Prostate gland (tissue), 2 donors: ENCODE data around the gene RTN4RL1. TPM values are rescaled to one million over a fixed set of nuclear protein-coding genes. Genes with fewer than 3 reads are reported as not detected.

Experiments
- DNase-seq: peaks from one replicate; pipeline ENCODE4 v3.0.0-alpha.2; 2019; ENCODE audit warnings: low spot score
- H3K27ac ChIP-seq, 2 donors: fragments of 200-600 bp; sonication (generic); 2 replicates each; pipeline ENCODE4 v1.5.1; 2017 to 2019
- H3K27me3 ChIP-seq: fragments of 200-600 bp; sonication (generic); replicated peaks from 2 replicates; pipeline ENCODE4 v1.5.1; 2019; ENCODE audit not compliant: insufficient read depth
- H3K36me3 ChIP-seq, 2 donors: fragments of 200-600 bp; sonication (generic); 1 replicate in 1 of 2; 2 replicates in 1 of 2; pipeline versions ENCODE4 v1.5.1 to v1.8.1; 2017 to 2019
- H3K4me1 ChIP-seq: fragments of 200-600 bp; sonication (generic); replicated peaks from 2 replicates; pipeline ENCODE4 v1.5.1; 2019
- H3K4me3 ChIP-seq, 2 donors: fragments of 200-600 bp; sonication (generic); 2 replicates each; pipeline ENCODE4 v1.5.1; 2017 to 2019
- H3K9me3 ChIP-seq: fragments of 200-600 bp; sonication (generic); 2 replicates; pipeline ENCODE4 v1.5.1; 2017
- POLR2A ChIP-seq: fragments of 450-650 bp; IDR thresholded peaks from one replicate; pipeline ENCODE4 v1.6.1; 2016; ENCODE audit warnings: antibody characterized with exemption, mild to moderate bottlenecking
- POLR2AphosphoS5 ChIP-seq: sonication (generic); formaldehyde crosslinking; IDR thresholded peaks from one replicate; pipeline ENCODE4 v1.6.1; 2017; ENCODE audit warnings: antibody characterized with exemption
- whole genome bisulfite sequencing: methylation state at CpG from one replicate; pipeline ENCODE4 v1.1.5; 2018; 5-methylcytosine and 5-hydroxymethylcytosine counted together
- intact Hi-C: fragments of 100-400 bp; cut with DNase I; formaldehyde crosslinking; loops from one replicate; pipeline ENCODE4 v1.14.2; 2022
- total RNA-seq, 2 donors: library from RNA; depleted of rRNA; stranded (reverse); fragments of >200 nt; gene quantifications; one replicate each; pipeline ENCODE4 v1.1.0, GENCODE V29; 2016
- TF ChIP-seq, protein P1 (sequence below), 4 experiments: fragments of 200-600 bp in 2 of 4; fragments of 450-650 bp in 2 of 4; sonication (generic) in 2 of 4; IDR thresholded peaks; 1 replicate in 3 of 4; 2 replicates in 1 of 4; pipeline ENCODE4 v1.5.1; 2016 to 2019; ENCODE audit warnings: antibody characterized with exemption in 4 of 4, mild to moderate bottlenecking in 2 of 4, moderate library complexity in 2 of 4

Gene RTN4RL1
- total RNA-seq, 2 donors from 2014 or later = 8.3 to 21.5 TPM

DNA sequence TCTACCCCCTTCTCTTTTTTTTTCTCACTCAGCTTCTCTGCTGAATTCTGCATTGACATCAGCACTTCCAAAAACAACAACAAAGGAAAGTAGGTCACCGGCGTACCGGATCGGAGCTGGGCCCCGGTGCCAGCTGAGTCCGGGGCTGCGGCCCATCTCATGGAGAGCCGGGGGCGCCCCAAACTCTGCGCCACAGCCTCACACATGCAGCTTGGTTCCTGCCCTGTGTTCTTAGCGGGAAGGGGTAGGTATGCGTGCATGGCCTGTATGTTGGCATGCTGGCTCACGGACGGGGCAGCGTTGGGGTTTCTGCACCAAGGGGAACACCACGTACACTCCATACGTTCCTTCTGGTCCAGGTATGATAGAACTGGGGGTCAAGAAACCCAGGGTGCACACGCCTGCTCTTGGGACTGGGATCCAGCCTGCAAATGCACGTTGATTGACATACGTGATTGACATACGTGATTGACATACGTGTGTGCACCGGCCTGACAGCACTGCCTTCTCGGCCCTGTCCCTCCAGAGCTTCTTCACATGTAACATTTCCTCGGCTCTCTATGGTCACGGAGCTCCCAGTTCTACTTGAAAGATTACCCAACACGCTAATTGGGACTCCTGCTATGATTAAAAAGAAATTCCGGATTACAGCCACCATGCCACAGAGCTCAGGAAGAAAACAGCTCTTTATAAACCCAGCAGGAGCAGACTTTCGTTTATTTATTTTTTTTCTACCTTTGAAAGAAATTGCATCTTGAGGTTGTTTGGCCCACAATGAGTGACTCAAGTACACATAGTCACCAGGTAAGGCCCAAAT, 106.6 kb downstream of the RTN4RL1 start:
- Histone ChIP-seq H3K4me1 (no peaks in the 10 kb centered on the region), H3K36me3 (no peaks in the 10 kb centered on the region), H3K27ac (no peak overlapping the region), H3K9me3 (no peaks in the 10 kb centered on the region), H3K4me3 (no peak overlapping the region), H3K27me3 (no peaks in the 10 kb centered on the region)
- intact Hi-C loops = no loop called here
- TF ChIP-seq POLR2A = no peak
- no peak for TF ChIP-seq POLR2AphosphoS5
- TF ChIP-seq, protein P1, sequence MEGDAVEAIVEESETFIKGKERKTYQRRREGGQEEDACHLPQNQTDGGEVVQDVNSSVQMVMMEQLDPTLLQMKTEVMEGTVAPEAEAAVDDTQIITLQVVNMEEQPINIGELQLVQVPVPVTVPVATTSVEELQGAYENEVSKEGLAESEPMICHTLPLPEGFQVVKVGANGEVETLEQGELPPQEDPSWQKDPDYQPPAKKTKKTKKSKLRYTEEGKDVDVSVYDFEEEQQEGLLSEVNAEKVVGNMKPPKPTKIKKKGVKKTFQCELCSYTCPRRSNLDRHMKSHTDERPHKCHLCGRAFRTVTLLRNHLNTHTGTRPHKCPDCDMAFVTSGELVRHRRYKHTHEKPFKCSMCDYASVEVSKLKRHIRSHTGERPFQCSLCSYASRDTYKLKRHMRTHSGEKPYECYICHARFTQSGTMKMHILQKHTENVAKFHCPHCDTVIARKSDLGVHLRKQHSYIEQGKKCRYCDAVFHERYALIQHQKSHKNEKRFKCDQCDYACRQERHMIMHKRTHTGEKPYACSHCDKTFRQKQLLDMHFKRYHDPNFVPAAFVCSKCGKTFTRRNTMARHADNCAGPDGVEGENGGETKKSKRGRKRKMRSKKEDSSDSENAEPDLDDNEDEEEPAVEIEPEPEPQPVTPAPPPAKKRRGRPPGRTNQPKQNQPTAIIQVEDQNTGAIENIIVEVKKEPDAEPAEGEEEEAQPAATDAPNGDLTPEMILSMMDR (IDR thresholded peaks at IDR 0.05) = no peak
- 84% methylated on average over 29 of the region's 29 CpGs for WGBS
- DNase-seq = no peak

DNA sequence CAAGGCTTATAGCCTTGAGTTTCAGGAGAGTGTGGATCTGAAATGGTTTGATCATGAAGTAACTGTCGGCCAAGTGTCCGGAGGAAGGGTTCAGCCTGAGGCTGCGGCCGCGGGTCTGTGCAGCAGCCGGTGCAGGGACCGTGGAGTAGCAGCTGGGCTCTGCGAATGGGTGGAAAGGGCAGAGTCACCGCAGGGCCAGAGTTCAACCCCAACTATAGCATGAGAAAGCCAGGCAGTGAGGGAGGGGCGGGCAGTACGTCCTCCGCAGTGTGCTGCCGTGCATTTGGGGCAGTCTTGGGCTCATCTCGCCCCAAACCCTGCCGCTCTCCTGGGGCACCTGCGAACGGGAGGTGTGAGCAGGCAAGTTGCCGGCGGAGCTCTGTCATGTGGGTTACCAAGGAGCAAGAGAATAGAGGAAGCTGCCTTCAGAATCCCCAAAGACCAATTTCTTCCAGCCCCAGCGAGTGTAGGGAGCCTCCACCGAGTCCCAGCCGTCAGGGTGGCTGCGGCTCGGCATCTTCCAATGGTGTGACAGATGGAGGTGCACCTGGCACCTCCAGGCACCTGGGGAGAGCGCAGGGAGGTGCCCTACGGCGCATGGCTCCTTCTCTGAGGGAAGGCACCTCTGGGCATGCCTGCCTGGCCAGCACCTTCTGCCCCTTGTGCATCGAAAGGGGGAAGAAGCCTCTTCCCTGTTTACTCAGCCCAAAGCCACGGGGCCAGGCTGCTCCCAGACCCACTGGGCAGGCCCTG, 108.0 kb downstream of the RTN4RL1 start:
- Histone ChIP-seq H3K4me3 (no peak overlapping the region), H3K4me1 (no peaks in the 10 kb centered on the region), H3K27me3 (no peaks in the 10 kb centered on the region), H3K27ac (no peak overlapping the region), H3K36me3 (no peaks in the 10 kb centered on the region), H3K9me3 (no peaks in the 10 kb centered on the region)
- TF ChIP-seq, protein P1 (IDR thresholded peaks at IDR 0.05) = no peak
- TF ChIP-seq POLR2AphosphoS5 = no peak
- intact Hi-C loops = no loop called here
- no peak for DNase-seq
- 88% methylated on average over 25 of the region's 29 CpGs for WGBS

DNA sequence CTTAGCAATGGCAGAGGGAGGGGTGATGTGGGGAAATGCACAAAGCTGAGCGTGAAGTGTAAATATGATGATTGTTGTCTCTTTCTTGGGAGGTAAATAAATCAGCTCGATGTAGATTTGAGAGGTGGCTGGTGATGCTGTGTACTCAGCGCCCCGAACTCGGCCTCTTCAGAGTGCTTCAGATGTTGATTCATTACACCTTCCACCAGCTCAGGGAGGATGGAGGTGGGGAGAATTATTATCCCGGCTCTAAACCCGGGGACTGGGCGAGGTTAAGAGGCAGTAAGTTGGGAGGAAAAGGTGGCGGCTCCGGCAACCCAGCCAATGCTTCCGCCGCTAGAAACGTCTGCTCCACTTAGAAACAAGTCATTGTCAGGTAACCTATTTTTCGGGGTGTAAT, 108.8 kb downstream of the RTN4RL1 start:
- Histone ChIP-seq H3K27ac (no peak overlapping the region), H3K4me1 (no peaks in the 10 kb centered on the region), H3K36me3 (no peaks in the 10 kb centered on the region), H3K4me3 (no peak overlapping the region), H3K9me3 (no peaks in the 10 kb centered on the region), H3K27me3 (no peaks in the 10 kb centered on the region)
- intact Hi-C loops = no loop called here
- TF ChIP-seq POLR2AphosphoS5 (no peak), POLR2A (no peak)
- TF ChIP-seq, protein P1 (IDR thresholded peaks at IDR 0.05) = no peak
- WGBS = 76% methylated on average over 14 of the region's 14 CpGs
- no peak for DNase-seq

DNA sequence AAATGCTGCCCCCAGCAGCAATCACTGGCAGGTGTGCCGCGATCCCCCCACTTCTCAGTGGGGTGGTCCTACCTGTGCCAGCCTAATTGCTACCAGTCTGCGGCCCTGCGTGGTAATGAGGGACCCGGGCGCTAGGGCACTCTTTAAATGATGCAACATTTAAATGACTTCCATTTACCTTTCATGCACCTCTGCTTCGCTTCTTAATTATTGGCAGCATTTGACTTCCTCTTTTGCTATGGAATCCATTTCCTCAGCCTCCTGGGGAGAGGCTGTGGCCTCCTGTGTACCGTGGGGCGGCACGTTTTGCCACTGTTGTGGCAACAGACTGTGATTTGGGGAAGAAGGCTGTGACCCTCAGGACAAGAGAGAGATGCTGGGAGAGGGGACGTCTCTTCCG, 109.2 kb downstream of the RTN4RL1 start:
- 84% methylated on average over 12 of the region's 12 CpGs for WGBS
- no peaks in the 10 kb centered on the region for H3K36me3 ChIP-seq
- H3K9me3 ChIP-seq = no peaks in the 10 kb centered on the region
- DNase-seq = no peak
- no peaks in the 10 kb centered on the region for H3K27me3 ChIP-seq
- H3K4me1 ChIP-seq = no peaks in the 10 kb centered on the region
- TF ChIP-seq POLR2AphosphoS5 = no peak
- TF ChIP-seq, protein P1 (IDR thresholded peaks at IDR 0.05) = no peak
- TF ChIP-seq POLR2A = no peak
- H3K27ac ChIP-seq = no peak overlapping the region
- H3K4me3 ChIP-seq = no peak overlapping the region
- intact Hi-C loops = no loop called here
